GM21717 (cell line): ENCODE results near the gene IL13.
A peak's percentile ranks its signal among the peaks of the same experiment; 100 is the strongest.

Experiments
- ATAC-seq: cut with Tn5 transposase; IDR thresholded peaks from one replicate; pipeline ENCODE4 v1.9.1; 2021; ENCODE audit warnings: mild to moderate bottlenecking, moderate library complexity; ENCODE audit not compliant: unreplicated experiment

The IL13 gene

GRCh38 chr5:132655821-132656773, 1.9 kb upstream of the IL13 start:
- ATAC-seq: no peak

DNA sequence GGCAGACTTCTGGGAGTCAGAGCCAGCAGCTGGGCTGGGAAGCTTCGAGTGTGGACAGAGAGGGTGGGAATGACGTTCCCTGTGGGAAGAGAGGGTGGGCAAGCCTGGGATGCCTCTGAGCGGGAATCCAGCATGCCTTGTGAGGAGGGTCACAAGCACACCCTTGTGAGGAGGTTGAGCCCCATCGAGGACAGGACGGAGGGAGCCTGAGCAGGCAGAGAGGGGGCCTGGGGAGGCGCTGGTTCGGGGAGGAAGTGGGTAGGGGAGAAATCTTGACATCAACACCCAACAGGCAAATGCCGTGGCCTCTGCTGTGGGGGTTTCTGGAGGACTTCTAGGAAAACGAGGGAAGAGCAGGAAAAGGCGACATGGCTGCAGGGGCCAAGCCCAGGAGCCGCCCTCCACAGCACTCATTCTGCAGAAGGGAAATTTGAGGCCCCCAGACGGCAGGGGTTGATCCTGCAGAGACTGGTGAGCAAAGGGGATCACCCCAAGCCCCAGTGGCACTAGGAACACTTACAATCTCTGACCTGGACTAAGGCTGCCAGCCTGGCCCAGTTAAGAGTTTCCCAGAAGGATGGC, 1.1 kb upstream of the IL13 start:
- no peak for ATAC-seq

DNA sequence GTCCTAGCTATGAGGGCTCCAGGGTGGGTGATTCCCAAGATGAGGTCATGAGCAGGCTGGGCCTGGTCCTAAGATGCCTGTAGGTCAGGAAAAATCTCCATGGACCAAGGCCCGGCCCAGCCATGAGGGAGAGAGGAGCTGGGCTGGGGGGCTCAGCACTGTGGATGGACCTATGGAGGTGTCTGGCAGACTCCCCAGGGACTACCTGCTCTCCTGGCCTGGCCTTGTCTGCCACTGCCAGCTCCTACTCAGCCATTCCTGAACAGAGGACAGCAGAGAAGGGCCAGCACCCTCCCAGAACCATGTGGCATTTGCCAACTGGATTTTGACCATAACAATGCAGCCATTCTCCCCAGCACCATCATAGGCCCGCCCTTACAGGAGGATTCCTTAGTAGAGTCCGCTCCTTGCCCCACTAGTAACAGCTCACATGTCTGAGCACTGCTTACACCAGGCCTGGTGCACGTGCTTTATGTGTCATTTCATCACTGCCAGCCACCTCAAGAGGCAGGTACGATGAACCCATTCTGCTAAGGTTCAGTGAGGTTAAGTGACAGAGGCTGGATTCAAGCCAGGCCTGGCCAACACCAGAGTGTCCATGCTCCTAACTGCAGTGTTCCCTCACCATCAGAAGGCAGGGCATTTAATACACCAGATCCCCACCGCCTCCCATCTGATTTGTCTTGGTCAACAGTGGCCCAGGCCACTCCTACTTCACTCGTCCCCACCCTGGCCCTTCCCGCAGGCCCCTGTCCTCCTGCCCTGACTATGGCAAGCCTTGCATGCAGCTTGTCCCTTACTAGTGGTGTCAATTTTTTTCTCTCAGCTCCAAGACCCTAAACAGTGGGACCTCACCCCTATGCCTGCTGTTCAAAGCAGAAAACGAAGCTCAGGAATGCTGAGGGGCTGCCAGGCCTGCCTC, 669 bp downstream of the IL13 start:
- ATAC-seq: no peak

DNA sequence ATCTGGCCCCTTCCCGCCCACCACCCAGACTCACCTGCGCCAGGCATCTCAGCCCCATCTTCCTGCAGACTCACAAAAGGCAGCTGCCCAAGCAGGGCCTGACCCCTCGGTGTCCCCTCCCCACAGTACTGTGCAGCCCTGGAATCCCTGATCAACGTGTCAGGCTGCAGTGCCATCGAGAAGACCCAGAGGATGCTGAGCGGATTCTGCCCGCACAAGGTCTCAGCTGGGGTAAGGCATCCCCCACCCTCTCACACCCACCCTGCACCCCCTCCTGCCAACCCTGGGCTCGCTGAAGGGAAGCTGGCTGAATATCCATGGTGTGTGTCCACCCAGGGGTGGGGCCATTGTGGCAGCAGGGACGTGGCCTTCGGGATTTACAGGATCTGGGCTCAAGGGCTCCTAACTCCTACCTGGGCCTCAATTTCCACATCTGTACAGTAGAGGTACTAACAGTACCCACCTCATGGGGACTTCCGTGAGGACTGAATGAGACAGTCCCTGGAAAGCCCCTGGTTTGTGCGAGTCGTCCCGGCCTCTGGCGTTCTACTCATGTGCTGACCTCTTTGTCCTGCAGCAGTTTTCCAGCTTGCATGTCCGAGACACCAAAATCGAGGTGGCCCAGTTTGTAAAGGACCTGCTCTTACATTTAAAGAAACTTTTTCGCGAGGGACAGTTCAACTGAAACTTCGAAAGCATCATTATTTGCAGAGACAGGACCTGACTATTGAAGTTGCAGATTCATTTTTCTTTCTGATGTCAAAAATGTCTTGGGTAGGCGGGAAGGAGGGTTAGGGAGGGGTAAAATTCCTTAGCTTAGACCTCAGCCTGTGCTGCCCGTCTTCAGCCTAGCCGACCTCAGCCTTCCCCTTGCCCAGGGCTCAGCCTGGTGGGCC, 1.9 kb downstream of the IL13 start:
- ATAC-seq: no peak

- ATAC-seq: no peak
These were observed 3.4 kb downstream of the IL13 start for GRCh38 chr5:132661231-132662003.

- ATAC-seq: no peak
These were observed 4.0 kb downstream of the IL13 start for GRCh38 chr5:132662004-132662401.

DNA sequence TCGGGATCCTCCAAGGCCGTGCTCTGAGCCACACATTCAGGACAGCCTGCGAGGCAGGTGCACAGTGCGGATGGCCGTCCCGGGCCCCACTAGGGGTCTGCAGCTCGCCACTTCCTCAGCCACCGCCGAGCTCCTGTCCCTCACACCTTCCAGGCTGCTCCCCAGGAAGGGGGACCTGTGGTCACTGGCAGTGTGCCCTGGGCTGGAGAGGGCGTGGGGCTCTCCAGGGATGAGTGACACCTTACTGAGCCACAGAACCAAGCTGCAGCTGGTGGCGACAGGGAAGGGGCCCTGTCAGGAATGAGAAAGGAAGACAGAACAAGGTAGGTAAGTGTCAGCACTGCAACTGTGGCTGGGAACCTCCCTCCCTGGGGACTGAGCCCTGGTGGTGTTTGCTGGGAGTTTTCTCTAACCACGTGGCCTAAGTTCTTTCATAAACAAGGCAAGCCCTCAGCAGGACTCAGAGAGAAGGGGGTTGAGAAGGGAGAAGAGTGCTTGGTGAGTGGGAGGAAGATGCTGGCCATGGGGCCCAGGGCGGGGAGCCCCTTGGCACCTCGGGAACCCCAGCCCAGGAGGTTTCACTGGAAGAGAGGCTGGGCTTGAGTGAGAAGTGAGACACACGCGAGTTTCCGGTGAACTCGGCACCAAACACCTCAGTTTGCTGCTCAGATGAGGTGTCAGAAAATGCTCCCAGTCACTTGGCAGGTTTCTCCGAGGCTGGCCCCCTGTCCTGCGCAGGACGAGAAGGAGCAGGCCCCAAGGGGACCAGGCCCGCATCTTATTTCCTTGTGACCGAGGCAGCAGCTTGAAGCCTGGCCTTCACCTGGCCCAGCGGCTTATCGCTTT, 5.2 kb downstream of the IL13 start:
- peak; percentile 66 for ATAC-seq

GRCh38 chr5:132663771-132664695, 6.1 kb downstream of the IL13 start:
- peak; percentile 48 for ATAC-seq

DNA sequence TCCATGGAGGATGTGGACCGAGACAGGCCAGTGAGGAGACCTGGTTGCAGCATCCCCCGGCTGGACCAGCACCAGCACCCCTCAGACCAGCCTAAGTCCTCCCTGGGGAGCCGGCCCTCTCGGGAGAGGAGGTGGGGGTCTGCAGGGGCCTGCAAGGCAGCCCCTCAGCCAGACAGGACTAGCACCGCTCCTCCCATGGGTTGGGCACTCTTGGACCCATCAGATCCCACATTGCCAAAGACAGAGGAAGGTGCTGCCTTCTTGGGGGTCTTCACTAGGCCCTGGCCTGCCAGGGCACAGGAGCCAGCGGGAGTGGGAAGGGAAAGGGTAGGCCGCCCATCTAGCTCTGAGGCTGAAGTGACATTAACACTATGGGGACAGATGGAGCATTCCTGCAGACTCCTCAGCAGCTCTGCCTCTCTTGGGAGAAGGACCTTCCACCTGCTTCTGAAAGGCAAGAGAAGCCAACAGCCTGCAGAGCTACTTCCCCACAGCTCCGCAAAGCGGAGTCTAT, 6.8 kb downstream of the IL13 start:
- no peak for ATAC-seq

GRCh38 chr5:132665574-132666080, 7.7 kb downstream of the IL13 start:
- ATAC-seq: no peak

DNA sequence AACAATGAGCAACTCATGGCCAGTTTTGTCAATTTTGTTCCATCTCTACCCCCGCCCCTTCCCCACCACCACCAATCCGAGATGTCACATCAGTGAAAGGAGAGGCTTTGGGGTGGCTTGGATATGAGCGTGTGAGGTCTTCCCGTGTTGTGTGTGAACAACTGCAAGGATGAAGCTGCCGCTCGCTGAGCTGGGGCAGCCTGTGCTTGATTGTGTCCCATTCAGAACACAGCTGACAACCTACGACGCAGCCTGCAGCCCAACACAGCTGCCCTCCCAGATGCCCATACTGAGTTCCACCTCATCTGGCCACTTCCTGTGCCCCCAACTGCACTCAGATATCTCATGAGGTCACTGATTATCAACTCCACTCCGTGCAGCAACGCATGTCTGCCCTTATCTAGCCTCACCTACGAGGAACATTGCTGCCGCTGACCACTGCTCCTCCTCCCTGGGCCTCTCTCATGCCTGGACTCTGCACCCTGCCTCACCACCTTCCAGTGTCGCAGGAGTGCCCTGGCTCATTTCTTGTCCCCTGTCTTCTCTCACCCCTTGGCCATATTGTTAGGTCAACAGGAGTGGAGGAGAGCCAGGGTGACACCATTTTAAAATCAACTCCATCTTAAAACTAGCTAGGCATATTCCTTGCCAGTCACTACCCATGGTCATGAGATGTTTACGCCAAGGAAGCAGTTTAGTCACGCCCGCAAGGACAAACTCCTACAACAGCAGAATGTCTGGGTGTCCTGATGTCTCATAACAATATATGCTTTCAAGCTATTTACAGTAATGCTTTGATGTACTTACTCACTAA, 8.5 kb downstream of the IL13 start:
- ATAC-seq: no peak

GRCh38 chr5:132667309-132667708, 9.3 kb downstream of the IL13 start:
- ATAC-seq: no peak

DNA sequence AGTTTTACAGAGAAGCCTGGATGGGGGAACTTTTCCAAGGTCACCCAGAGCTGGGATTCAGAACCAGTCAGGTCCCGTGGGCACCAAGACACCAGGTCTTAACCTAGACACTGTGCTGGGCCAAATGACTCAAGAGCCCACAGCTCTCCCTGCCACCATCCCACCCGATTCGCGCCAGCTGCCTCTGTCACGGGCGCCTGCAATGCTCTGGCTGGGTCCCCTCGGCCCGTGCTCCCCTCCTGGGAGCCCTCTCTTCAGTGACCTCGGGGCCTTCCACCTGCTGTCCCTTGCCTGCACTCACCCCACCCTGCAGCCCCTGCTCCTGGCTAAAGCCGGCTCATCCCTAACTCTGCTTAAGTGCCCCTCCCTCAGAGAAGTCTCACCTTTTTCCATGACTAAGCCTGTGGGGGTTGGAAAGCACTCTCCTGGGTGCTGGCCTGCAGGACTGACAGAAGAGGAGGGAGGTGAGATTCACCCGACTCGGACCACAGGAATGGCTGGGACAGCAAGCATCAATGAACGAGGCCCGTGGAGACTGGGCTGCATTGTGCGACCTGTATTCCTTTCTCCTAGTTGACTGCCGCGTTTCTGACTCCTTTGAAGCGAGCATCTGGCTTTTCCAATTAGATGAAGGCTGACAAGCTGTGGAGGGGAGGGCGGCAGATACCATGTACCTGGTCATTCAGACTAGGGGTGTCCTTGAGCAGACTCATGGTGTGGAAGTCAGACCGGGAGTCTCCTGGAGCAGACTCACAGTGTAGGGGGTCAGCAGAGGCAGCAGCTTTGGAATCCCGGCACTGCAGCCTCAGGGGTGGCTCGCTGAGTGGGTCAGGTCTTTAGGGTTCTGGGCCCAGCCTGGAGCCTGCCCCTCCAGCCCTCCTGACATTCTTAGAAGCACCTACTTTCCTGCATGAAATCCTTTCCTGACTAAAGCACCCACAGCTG, 10.1 kb downstream of the IL13 start:
- no peak for ATAC-seq

DNA sequence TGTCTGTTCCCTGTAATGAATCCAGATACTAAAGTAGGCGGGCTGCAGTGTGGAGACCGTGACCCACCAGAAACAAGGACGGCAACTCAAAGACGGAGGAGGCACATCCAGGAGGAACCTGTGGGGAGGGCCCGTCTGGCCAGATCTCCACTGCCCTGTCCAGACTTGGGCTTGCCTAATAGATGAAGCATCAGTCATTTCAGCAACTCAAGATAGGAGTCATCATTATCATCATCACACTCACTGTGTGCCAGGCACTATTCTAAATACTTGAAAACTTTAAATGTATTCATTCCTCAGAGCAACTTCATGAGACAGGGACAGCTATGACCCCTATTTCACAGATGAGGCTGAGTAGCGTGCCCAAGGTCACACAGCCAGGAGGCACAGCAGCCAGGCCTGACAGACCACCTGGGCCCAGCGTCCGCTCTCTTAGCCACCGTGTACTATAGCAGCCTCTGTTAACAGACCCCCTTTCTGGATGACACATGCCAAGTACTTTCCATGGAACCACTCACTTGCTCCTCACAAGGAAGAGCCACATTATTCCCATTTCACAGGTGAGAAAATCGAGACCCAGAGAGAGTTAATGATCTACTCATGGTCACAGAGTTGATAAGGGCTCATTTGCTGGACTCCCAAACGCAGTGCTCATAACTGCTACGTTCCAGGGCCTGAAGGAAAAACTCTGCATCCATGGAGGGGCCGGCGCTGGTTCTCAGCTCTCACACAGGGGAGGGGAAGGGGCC, 10.9 kb downstream of the IL13 start:
- ATAC-seq: no peak

- ATAC-seq: no peak
These were observed 11.5 kb downstream of the IL13 start for GRCh38 chr5:132669455-132669820.
